ENCODE results near the gene STXBP6. TPM values are rescaled to one million over a fixed set of nuclear protein-coding genes. Genes with fewer than 3 reads are reported as not detected.

STXBP6 gene
- total RNA-seq, 1 experiment from 2014 or later, result 0.27 TPM

GRCh38 chr14:24925771-24926374 is 124.1 kb downstream of the STXBP6 start:
- no peak for TF ChIP-seq TCF7L2 (IDR thresholded peaks at IDR 0.05; ENCODE audit: borderline replicate concordance, extremely low read depth, insufficient read depth, insufficient read length)
- TF ChIP-seq SIN3A (IDR thresholded peaks at IDR 0.05; ENCODE audit: low read depth), result no peak
- no peak for TF ChIP-seq SP1 (IDR thresholded peaks at IDR 0.05; ENCODE audit: low read depth)
- no peak for TF ChIP-seq REST (IDR thresholded peaks at IDR 0.05; ENCODE audit: low read depth)
- no peak for TF ChIP-seq JUND (IDR thresholded peaks at IDR 0.05)
- no peak for TF ChIP-seq EZH2phosphoT487 (IDR thresholded peaks at IDR 0.05; ENCODE audit: borderline replicate concordance)
- TF ChIP-seq RAD21 (IDR thresholded peaks at IDR 0.05; ENCODE audit: low read depth), result no peak
- no peak for TF ChIP-seq FOSL1 (IDR thresholded peaks at IDR 0.05; ENCODE audit: low read depth)
- TF ChIP-seq POLR2A (IDR thresholded peaks at IDR 0.05; ENCODE audit: borderline replicate concordance, extremely low read depth, insufficient read depth, insufficient read length), result no peak
- no peak for TF ChIP-seq ATF3 (IDR thresholded peaks at IDR 0.05)
- no peak for TF ChIP-seq ZNF274 (IDR thresholded peaks at IDR 0.05; ENCODE audit: low read depth, low read length)
- no peaks in the 10 kb centered on the region for H3K4me1 ChIP-seq (ENCODE audit: control insufficient read depth in 1 of 2, insufficient read depth in 2 of 2, low read length in 2 of 2)
- CTCF ChIA-PET, result no interaction called here
- RAD21 ChIA-PET (ENCODE audit: low non-redundant PET in 1 of 2, low total read pairs in 2 of 2, uncharacterized antibody in 2 of 2, unreplicated experiment in 2 of 2), result no interaction called here
- no peak overlapping the region for H3K27ac ChIP-seq (ENCODE audit: low read depth, low read length)
- no peaks in the 10 kb centered on the region for H3K27me3 ChIP-seq (ENCODE audit: insufficient read depth, low read length)
- H3K4me2 ChIP-seq (ENCODE audit: low read length), result no peak overlapping the region
- H4K20me1 ChIP-seq (ENCODE audit: insufficient read depth), result no peaks in the 10 kb centered on the region
- H3K36me3 ChIP-seq (ENCODE audit: control insufficient read depth in 1 of 2, insufficient read depth in 2 of 2, low read length in 2 of 2), result no peaks in the 10 kb centered on the region
- H3K4me3 ChIP-seq (replicated peaks in 1 of 2; ENCODE audit: low read depth in 1 of 2, low read length in 2 of 2), result no peak overlapping the region
- H3K9ac ChIP-seq (ENCODE audit: low read length), result no peak overlapping the region
- ATAC-seq (no peak), DNase-seq (ENCODE audit: low read depth, low spot score) (no peak)
- H3K9me3 ChIP-seq (ENCODE audit: control insufficient read depth in 1 of 2, insufficient read depth in 1 of 2, low read depth in 1 of 2, low read length in 2 of 2), result peaks cover 0 to 3% of the 10 kb centered on the region in 2 experiments; a peak in 1 of 4 replicates
- H3K79me2 ChIP-seq (ENCODE audit: insufficient read depth, low read length), result no peaks in the 10 kb centered on the region
- H3K9me2 ChIP-seq (ENCODE audit: insufficient read depth), result no peaks in the 10 kb centered on the region
- intact Hi-C loops (cut with micrococcal nuclease), result no loop called here
- POLR2A ChIA-PET, result no interaction called here
- no peak overlapping the region for H2AFZ ChIP-seq (ENCODE audit: low read depth, low read length, poor library complexity, severe bottlenecking)
- BruUV-seq (replicated peaks), result no TSS peak

Data from HCT116 (cell line).